Measurements from ENCODE around the gene ENTPD6. TPM values are rescaled to one million over a fixed set of nuclear protein-coding genes. Genes with fewer than 3 reads are reported as not detected.

Gene ENTPD6
- total RNA-seq, 1 experiment from 2014 or later, result 86.6 TPM

GRCh38 chr20:25209400-25209799, 13.9 kb downstream of the ENTPD6 start:
- Histone ChIP-seq H3K36me3 (ENCODE audit: control insufficient read depth, insufficient read depth, low read length) (no peaks in the 10 kb centered on the region; the same call in 1 of the 2 replicates), H3K9me3 (no peaks in the 10 kb centered on the region), H3K4me1 (no peaks in the 10 kb centered on the region), H3K4me3 (ENCODE audit: low read depth, low read length) (no peak overlapping the region), H3K27me3 (replicated peaks; ENCODE audit: control insufficient read depth, insufficient read depth, low read length) (no peaks in the 10 kb centered on the region)
- ChIA-PET CTCF (no interaction called here), POLR2A (no interaction called here)
- no TSS peak for BruUV-seq (replicated peaks)
- Mint-ChIP-seq H3K27me3 (ENCODE audit: insufficient read depth, unreplicated experiment) (no peaks in the 10 kb centered on the region), H3K9me3 (ENCODE audit: unreplicated experiment) (no peaks in the 10 kb centered on the region), H3K4me1 (ENCODE audit: low read depth, unreplicated experiment) (peaks cover 5% of the 10 kb centered on the region), H3K36me3 (ENCODE audit: insufficient read depth, unreplicated experiment) (peaks cover 22% of the 10 kb centered on the region), H3K4me3 (ENCODE audit: unreplicated experiment) (no peak overlapping the region), H3K27ac (ENCODE audit: unreplicated experiment) (no peak overlapping the region)
- no peak for TF ChIP-seq CTCF (IDR thresholded peaks at IDR 0.05; ENCODE audit: insufficient read depth in 1 of 2, low read depth in 1 of 2, low read length in 1 of 2, severe bottlenecking in 1 of 2, unreplicated experiment in 1 of 2)
- DNase-seq, result no peak
- intact Hi-C loops (cut with micrococcal nuclease; ENCODE audit: unreplicated experiment), result no loop called here

DNA sequence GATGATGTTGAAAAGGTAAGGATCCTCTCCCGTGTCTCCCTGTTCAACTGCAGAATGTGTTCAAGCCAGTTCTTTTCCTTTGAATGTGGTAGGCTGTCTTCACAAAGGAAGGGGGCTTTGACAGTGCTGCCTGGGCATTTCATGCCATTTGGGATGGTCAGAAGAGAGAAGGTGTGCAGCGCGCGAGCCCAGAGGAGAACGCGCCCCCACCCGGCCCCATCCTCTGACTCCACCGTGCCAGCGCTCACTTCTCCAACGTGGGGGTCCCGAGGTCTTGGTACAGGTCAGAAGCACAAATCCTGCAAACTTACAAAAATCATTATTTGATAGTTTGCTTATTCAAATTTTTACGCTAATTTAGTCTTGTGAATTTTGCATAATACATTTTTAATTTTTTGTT, 14.4 kb downstream of the ENTPD6 start:
- Histone ChIP-seq H3K36me3 (ENCODE audit: control insufficient read depth, insufficient read depth, low read length) (no peaks in the 10 kb centered on the region; the same call in 1 of the 2 replicates), H3K4me1 (no peaks in the 10 kb centered on the region), H3K4me3 (ENCODE audit: low read depth, low read length) (no peak overlapping the region), H3K9me3 (no peaks in the 10 kb centered on the region), H3K27me3 (replicated peaks; ENCODE audit: control insufficient read depth, insufficient read depth, low read length) (no peaks in the 10 kb centered on the region)
- Mint-ChIP-seq H3K27me3 (ENCODE audit: insufficient read depth, unreplicated experiment) (no peaks in the 10 kb centered on the region), H3K9me3 (ENCODE audit: unreplicated experiment) (no peaks in the 10 kb centered on the region), H3K4me1 (ENCODE audit: low read depth, unreplicated experiment) (peaks cover 5% of the 10 kb centered on the region), H3K36me3 (ENCODE audit: insufficient read depth, unreplicated experiment) (peaks cover 22% of the 10 kb centered on the region), H3K27ac (ENCODE audit: unreplicated experiment) (no peak overlapping the region), H3K4me3 (ENCODE audit: unreplicated experiment) (no peak overlapping the region)
- no TSS peak for BruUV-seq (replicated peaks)
- POLR2A ChIA-PET, result no interaction called here
- no peak for DNase-seq
- intact Hi-C loops (cut with micrococcal nuclease; ENCODE audit: unreplicated experiment), result no loop called here
- CTCF ChIA-PET, result no interaction called here
- no peak for TF ChIP-seq CTCF (IDR thresholded peaks at IDR 0.05; ENCODE audit: insufficient read depth in 1 of 2, low read depth in 1 of 2, low read length in 1 of 2, severe bottlenecking in 1 of 2, unreplicated experiment in 1 of 2)

- CTCF ChIA-PET, result no interaction called here
- no TSS peak for BruUV-seq (replicated peaks)
- H3K36me3 Mint-ChIP-seq (ENCODE audit: insufficient read depth, unreplicated experiment), result peaks cover 30% of the 10 kb centered on the region
- Histone ChIP-seq H3K27me3 (replicated peaks; ENCODE audit: control insufficient read depth, insufficient read depth, low read length) (no peaks in the 10 kb centered on the region), H3K4me3 (ENCODE audit: low read depth, low read length) (no peak overlapping the region), H3K9me3 (no peaks in the 10 kb centered on the region), H3K4me1 (no peaks in the 10 kb centered on the region), H3K36me3 (ENCODE audit: control insufficient read depth, insufficient read depth, low read length) (no peaks in the 10 kb centered on the region; the same call in 1 of the 2 replicates)
- TF ChIP-seq CTCF (IDR thresholded peaks at IDR 0.05; ENCODE audit: insufficient read depth in 1 of 2, low read depth in 1 of 2, low read length in 1 of 2, severe bottlenecking in 1 of 2, unreplicated experiment in 1 of 2), result no peak
- intact Hi-C loops (cut with micrococcal nuclease; ENCODE audit: unreplicated experiment), result no loop called here
- H3K27me3 Mint-ChIP-seq (ENCODE audit: insufficient read depth, unreplicated experiment), result no peaks in the 10 kb centered on the region
- H3K9me3 Mint-ChIP-seq (ENCODE audit: unreplicated experiment), result no peaks in the 10 kb centered on the region
- H3K27ac Mint-ChIP-seq (ENCODE audit: unreplicated experiment), result no peak overlapping the region
- peaks cover 5% of the 10 kb centered on the region for H3K4me1 Mint-ChIP-seq (ENCODE audit: low read depth, unreplicated experiment)
- H3K4me3 Mint-ChIP-seq (ENCODE audit: unreplicated experiment), result no peak overlapping the region
- POLR2A ChIA-PET, result no interaction called here
- DNase-seq, result no peak
These were observed 15.8 kb downstream of the ENTPD6 start for GRCh38 chr20:25211273-25211672.

Measured in Caco-2 (cell line).